GM18861 (cell line): Measurements from ENCODE around the gene PRIMA1.

Source experiments
- ATAC-seq: cut with Tn5 transposase; IDR thresholded peaks from one replicate; pipeline ENCODE4 v1.9.1; 2021; ENCODE audit not compliant: unreplicated experiment

PRIMA1 gene

GRCh38 chr14:93715279-93715927 is 72.9 kb downstream of the PRIMA1 start:
- ATAC-seq = no peak

GRCh38 chr14:93714605-93715004 is 73.7 kb downstream of the PRIMA1 start:
- ATAC-seq = no peak

GRCh38 chr14:93713726-93714405 is 74.4 kb downstream of the PRIMA1 start:
- no peak for ATAC-seq

- ATAC-seq = no peak
Measured at GRCh38 chr14:93712838-93713724, 75.2 kb downstream of the PRIMA1 start.

GRCh38 chr14:93712079-93712837 is 76.0 kb downstream of the PRIMA1 start:
- ATAC-seq = no peak

GRCh38 chr14:93709249-93709648 is 79.0 kb downstream of the PRIMA1 start:
- ATAC-seq = no peak

- no peak for ATAC-seq
Measured at GRCh38 chr14:93708800-93709199, 79.5 kb downstream of the PRIMA1 start.

- ATAC-seq = no peak
Measured at GRCh38 chr14:93708311-93708734, 80.0 kb downstream of the PRIMA1 start.

- ATAC-seq = no peak
Measured at GRCh38 chr14:93707475-93707874, 80.8 kb downstream of the PRIMA1 start.

GRCh38 chr14:93706360-93706955 is 81.8 kb downstream of the PRIMA1 start:
- no peak for ATAC-seq

- no peak for ATAC-seq
Measured at GRCh38 chr14:93705513-93706156, 82.7 kb downstream of the PRIMA1 start.

- no peak for ATAC-seq
Measured at GRCh38 chr14:93703941-93704340, 84.3 kb downstream of the PRIMA1 start.

- ATAC-seq = no peak
Measured at GRCh38 chr14:93702946-93703345, 85.3 kb downstream of the PRIMA1 start.

GRCh38 chr14:93701562-93701961 is 86.7 kb downstream of the PRIMA1 start:
- ATAC-seq = no peak

- ATAC-seq = no peak
Measured at GRCh38 chr14:93700928-93701327, 87.4 kb downstream of the PRIMA1 start.

GRCh38 chr14:93693914-93694313 is 94.4 kb downstream of the PRIMA1 start:
- no peak for ATAC-seq

- no peak for ATAC-seq
Measured at GRCh38 chr14:93691042-93691780, 97.1 kb downstream of the PRIMA1 start.

- ATAC-seq = no peak
Measured at GRCh38 chr14:93690146-93690545, 98.1 kb downstream of the PRIMA1 start.

GRCh38 chr14:93688820-93689219 is 99.5 kb downstream of the PRIMA1 start:
- no peak for ATAC-seq
